BLaER1 treated with 17β-estradiol and CSF1 and Interleukin-3, amounts not matched to agents 10 nM and 100 nM (cell line): Measurements from ENCODE around the gene ZNF629.

ENCODE experiments used
- H3K27ac ChIP-seq, 11 experiments: shearing (Covaris generic); formaldehyde crosslinking; 2 replicates each; pipeline ENCODE4 v1.8.1; 2022
- H3K27me3 ChIP-seq, 11 experiments: shearing (Covaris generic); formaldehyde crosslinking; 2 replicates each; pipeline ENCODE4 v1.8.1; 2022
- H3K36me3 ChIP-seq, 11 experiments: shearing (Covaris generic); formaldehyde crosslinking; 2 replicates each; pipeline ENCODE4 v1.8.1; 2022
- H3K4me1 ChIP-seq, 10 experiments: shearing (Covaris generic); formaldehyde crosslinking; 2 replicates each; pipeline ENCODE4 v1.8.1; 2022
- H3K4me2 ChIP-seq, 11 experiments: shearing (Covaris generic); formaldehyde crosslinking; 2 replicates each; pipeline ENCODE4 v1.8.1; 2022
- H3K4me3 ChIP-seq, 10 experiments: shearing (Covaris generic); formaldehyde crosslinking; 2 replicates each; pipeline ENCODE4 v1.8.1; 2022
- H3K9ac ChIP-seq, 11 experiments: shearing (Covaris generic); formaldehyde crosslinking; 2 replicates each; pipeline ENCODE4 v1.8.1; 2022
- H3K9me3 ChIP-seq, 11 experiments: shearing (Covaris generic); formaldehyde crosslinking; replicated peaks in 1 of 11; 2 replicates each; pipeline ENCODE4 v1.8.1; 2022
- H4K20me1 ChIP-seq, 11 experiments: shearing (Covaris generic); formaldehyde crosslinking; 2 replicates each; pipeline ENCODE4 v1.8.1; 2022
- Cebpa-rat ChIP-seq, 11 experiments: shearing (Covaris generic); IDR thresholded peaks; 2 replicates each; pipeline ENCODE4 v1.8.1; 2022

ZNF629 gene

GRCh38 chr16:30728899-30729672 lies 57.9 kb downstream of the ZNF629 start:
- Histone ChIP-seq H3K9me3 (no peaks in the 10 kb centered on the region), H3K27ac (peak overlapping the region in 4 of 11 experiments; percentile 4 to 37 (median 20); a peak in 2 of 22 replicates), H3K4me3 (no peak overlapping the region), H3K4me1 (peaks cover 21 to 58% (median 42%) of the 10 kb centered on the region in 10 experiments), H3K4me2 (peak overlapping the region; percentile 45 to 83 (median 70)), H3K9ac (peak overlapping the region in 6 of 11 experiments; percentile 10 to 40 (median 20); a peak in 5 of 22 replicates), H3K36me3 (peaks cover 77 to 98% (median 97%) of the 10 kb centered on the region in 11 experiments), H3K27me3 (no peaks in the 10 kb centered on the region), H4K20me1 (peaks cover 24 to 85% (median 66%) of the 10 kb centered on the region in 11 experiments; a peak in 21 of 22 replicates)
- no peak for TF ChIP-seq Cebpa-rat (IDR thresholded peaks at IDR 0.05)
